ENCODE measurements around the gene SLC7A14.

DNA sequence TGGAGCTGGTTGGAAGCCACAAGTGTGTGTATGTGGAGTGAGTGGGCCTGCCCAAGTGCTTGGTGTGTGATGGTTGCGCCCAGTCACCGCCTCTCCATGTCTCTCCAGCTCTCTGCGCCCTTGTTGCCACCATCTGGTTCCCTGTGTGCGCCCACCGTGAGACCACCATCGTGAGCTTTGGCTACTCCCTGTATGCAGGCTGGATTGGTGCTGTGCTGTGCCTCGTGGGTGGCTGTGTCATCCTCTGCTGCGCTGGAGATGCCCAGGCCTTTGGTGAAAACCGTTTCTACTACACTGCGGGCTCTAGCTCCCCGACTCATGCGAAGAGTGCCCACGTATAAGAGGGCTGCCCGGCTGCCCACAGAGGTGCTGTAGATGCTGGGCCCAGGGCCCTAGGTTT is 153.5 kb downstream of the SLC7A14 start:
- TF ChIP-seq, protein P1, sequence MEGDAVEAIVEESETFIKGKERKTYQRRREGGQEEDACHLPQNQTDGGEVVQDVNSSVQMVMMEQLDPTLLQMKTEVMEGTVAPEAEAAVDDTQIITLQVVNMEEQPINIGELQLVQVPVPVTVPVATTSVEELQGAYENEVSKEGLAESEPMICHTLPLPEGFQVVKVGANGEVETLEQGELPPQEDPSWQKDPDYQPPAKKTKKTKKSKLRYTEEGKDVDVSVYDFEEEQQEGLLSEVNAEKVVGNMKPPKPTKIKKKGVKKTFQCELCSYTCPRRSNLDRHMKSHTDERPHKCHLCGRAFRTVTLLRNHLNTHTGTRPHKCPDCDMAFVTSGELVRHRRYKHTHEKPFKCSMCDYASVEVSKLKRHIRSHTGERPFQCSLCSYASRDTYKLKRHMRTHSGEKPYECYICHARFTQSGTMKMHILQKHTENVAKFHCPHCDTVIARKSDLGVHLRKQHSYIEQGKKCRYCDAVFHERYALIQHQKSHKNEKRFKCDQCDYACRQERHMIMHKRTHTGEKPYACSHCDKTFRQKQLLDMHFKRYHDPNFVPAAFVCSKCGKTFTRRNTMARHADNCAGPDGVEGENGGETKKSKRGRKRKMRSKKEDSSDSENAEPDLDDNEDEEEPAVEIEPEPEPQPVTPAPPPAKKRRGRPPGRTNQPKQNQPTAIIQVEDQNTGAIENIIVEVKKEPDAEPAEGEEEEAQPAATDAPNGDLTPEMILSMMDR (conservative IDR thresholded peaks at IDR 0.05; ENCODE audit: low read depth, low read length): no peak
- TF ChIP-seq POLR2A (IDR thresholded peaks at IDR 0.05; ENCODE audit: low read depth, low read length) (no peak), CHD1 (IDR thresholded peaks at IDR 0.05; ENCODE audit: low read depth, low read length) (no peak), CEBPB (IDR thresholded peaks at IDR 0.05; ENCODE audit: low read depth, low read length) (no peak), FOS (IDR thresholded peaks at IDR 0.05; ENCODE audit: low read depth, low read length) (no peak), SMC3 (IDR thresholded peaks at IDR 0.05; ENCODE audit: low read depth, low read length) (no peak), MAZ (IDR thresholded peaks at IDR 0.05; ENCODE audit: borderline replicate concordance, low read depth, low read length) (no peak), MXI1 (IDR thresholded peaks at IDR 0.05; ENCODE audit: borderline replicate concordance, low read depth, low read length) (no peak)
- TF ChIP-seq, protein P2, sequence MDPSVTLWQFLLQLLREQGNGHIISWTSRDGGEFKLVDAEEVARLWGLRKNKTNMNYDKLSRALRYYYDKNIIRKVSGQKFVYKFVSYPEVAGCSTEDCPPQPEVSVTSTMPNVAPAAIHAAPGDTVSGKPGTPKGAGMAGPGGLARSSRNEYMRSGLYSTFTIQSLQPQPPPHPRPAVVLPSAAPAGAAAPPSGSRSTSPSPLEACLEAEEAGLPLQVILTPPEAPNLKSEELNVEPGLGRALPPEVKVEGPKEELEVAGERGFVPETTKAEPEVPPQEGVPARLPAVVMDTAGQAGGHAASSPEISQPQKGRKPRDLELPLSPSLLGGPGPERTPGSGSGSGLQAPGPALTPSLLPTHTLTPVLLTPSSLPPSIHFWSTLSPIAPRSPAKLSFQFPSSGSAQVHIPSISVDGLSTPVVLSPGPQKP (IDR thresholded peaks at IDR 0.05; ENCODE audit: borderline replicate concordance, low read depth, low read length): no peak

Measured in IMR-90 (cell line).